ENCODE results near the gene PSMD11. TPM values are rescaled to one million over a fixed set of nuclear protein-coding genes. Genes with fewer than 3 reads are reported as not detected.
"Not testable (repeated sequence)": the region's sequence is repeated elsewhere in the genome, so short reads cannot be mapped to it uniquely, and the experiment has no call there.

Gene PSMD11
- total RNA-seq, 1 experiment from 2014 or later: 138 TPM

DNA sequence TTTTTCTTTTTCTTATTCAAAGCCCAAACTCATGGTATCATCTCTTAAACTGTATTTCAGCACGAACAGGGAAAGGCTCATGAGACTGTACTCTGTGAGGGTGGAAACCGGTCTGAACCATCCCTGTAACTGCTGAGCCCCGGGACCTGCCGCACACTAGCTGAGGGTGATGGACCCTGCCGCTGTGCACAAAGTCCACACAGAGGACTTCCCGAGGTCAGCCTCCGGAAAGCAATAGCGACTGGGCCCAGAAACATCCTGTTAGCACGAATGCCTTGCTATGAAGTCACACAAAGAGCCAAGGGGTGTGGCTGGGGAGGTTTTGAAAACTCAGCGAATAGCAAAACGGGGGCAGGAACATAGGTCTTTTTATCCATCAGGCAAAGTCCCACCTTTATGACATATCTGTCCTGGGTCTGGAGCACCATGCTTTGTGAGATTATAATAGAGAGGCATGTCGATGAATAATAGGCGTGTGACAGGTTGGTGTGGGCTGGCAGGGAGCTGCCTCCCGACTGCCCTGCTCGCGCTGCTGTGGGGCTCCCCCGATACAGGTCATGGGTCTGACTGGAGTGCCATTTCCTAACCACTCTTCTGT is 75.9 kb downstream of the PSMD11 start:
- in situ Hi-C loops (cut with HindIII; ENCODE audit: low pct_unique_long_range_greater_than_20kb, low sequenced_read_pairs): no loop called here
- DNase-seq (ENCODE audit: low read depth): peak; percentile 12

- no peak for DNase-seq (ENCODE audit: low read depth)
- in situ Hi-C loops (cut with HindIII; ENCODE audit: low pct_unique_long_range_greater_than_20kb, low sequenced_read_pairs): no loop called here
Measured at GRCh38 chr17:32520737-32521404, 76.6 kb downstream of the PSMD11 start.

GRCh38 chr17:32523017-32523680 is 78.8 kb downstream of the PSMD11 start:
- DNase-seq (ENCODE audit: low read depth): no peak
- in situ Hi-C loops (cut with HindIII; ENCODE audit: low pct_unique_long_range_greater_than_20kb, low sequenced_read_pairs): no loop called here

DNA sequence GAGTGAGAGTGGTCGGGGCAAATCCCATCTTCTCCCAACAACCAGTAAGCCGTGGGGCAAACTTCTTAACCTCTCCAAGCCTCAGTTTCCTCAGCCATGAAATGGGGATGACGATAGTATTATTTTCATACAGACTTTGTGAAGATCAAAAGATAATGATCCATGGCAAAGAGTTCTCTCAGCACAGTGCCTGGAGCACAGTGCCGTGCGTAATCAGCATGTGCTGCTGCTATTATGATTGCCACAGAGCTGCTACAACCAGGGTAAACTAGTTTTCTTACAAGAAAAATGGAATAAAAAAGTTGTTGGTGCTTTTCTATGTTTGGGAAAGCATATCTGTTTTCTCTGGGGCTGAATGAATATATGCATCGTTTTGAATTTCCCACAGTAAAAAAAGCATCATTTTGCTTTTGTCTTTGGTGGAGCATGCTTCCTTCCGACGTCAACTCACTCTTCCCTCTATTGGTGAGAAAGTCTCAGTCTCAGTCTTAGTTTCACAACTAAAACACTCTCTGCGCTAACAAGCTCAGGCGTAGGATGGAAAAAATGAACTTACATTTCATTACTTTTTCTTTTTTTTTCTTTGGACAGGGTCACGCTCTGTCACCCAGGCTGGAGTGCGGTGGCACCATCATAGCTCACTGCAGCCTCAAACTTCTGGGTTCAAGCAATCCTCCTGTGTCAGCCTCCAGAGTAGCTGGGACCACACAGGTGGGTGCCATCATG is 79.7 kb downstream of the PSMD11 start:
- in situ Hi-C loops (cut with HindIII; ENCODE audit: low pct_unique_long_range_greater_than_20kb, low sequenced_read_pairs): no loop called here
- no peak for DNase-seq (ENCODE audit: low read depth)

GRCh38 chr17:32524553-32524880 is 80.2 kb downstream of the PSMD11 start:
- DNase-seq (ENCODE audit: low read depth); in situ Hi-C loops (cut with HindIII; ENCODE audit: low pct_unique_long_range_greater_than_20kb, low sequenced_read_pairs): not testable (repeated sequence)

DNA sequence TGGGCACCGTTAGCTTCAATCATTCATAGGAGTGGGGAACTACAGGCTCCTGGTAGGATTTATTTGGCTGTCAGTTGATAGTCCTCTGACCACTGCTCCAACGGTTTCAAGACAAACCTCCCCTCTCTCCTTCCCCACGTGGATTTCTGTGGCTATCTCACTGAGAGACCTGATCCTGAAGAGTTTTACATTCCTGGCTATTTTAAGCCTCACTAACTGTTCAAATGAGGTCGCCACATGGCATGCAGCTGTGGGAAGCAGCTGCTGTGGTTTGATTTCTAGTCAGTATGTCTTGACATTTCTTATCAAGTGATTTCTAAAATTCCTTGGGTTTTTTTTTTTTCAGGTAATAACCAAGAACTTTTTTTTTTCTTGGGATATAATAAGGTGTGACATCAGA is 80.8 kb downstream of the PSMD11 start:
- in situ Hi-C loops (cut with HindIII; ENCODE audit: low pct_unique_long_range_greater_than_20kb, low sequenced_read_pairs): no loop called here
- DNase-seq (ENCODE audit: low read depth): no peak

DNA sequence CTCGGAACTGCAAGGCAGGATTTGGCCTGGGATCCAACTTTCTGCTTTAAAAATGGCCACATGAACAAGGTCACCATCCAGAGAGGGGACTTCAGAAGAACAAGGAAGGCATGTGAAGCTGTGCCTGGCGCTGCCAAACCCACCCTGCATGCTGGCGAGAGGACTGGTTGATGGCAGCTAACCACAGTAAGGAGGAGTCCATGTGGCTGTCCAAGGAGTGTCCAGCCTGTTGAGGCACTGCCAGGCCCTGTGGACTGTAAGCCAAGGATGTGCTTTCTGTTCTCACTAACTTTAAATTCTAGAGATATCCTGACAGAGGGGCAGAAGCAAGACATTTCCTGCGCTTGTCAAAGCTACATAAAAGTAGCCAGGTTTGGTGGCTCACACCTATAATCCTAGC is 82.8 kb downstream of the PSMD11 start:
- DNase-seq (ENCODE audit: low read depth): no peak
- in situ Hi-C loops (cut with HindIII; ENCODE audit: low pct_unique_long_range_greater_than_20kb, low sequenced_read_pairs): no loop called here

GRCh38 chr17:32528825-32529224 is 84.5 kb downstream of the PSMD11 start:
- in situ Hi-C loops (cut with HindIII; ENCODE audit: low pct_unique_long_range_greater_than_20kb, low sequenced_read_pairs): no loop called here

GRCh38 chr17:32529604-32530003 is 85.3 kb downstream of the PSMD11 start:
- no peak for DNase-seq (ENCODE audit: low read depth)

More at GRCh38 chr17:32528825-32529224, 84.5 kb downstream of the PSMD11 start:
- DNase-seq (ENCODE audit: low read depth): no peak

More at GRCh38 chr17:32529604-32530003, 85.3 kb downstream of the PSMD11 start:
- in situ Hi-C loops (cut with HindIII; ENCODE audit: low pct_unique_long_range_greater_than_20kb, low sequenced_read_pairs): no loop called here

Other genes starting within 250 kb of the PSMD11 start
- 4.5 and 7.2 TPM in 2 replicates for gene RHBDL3, start 178.7 kb upstream of the PSMD11 start, total RNA-seq (2014; rRNA removed; shearing (Covaris generic); ENCODE audit: low replicate concordance)
- gene C17orf75, start 102.3 kb upstream of the PSMD11 start, total RNA-seq (2014; rRNA removed; shearing (Covaris generic); ENCODE audit: low replicate concordance): 16.7 and 24.6 TPM in 2 replicates
- gene ZNF207, start 94.4 kb upstream of the PSMD11 start, total RNA-seq (2014; rRNA removed; shearing (Covaris generic); ENCODE audit: low replicate concordance): 83.6 and 93.9 TPM in 2 replicates
- 0.87 and 4.5 TPM in 2 replicates for gene CDK5R1, start 42.5 kb downstream of the PSMD11 start, total RNA-seq (2014; rRNA removed; shearing (Covaris generic); ENCODE audit: low replicate concordance)